HEK293T (cell line): ENCODE results near the gene ITGA11.

ENCODE experiments used
- CTCF ChIA-PET: fragments of 350-600 bp; formaldehyde crosslinking; extraction: SDS; loops from one replicate; lab custom pipeline; 2021; ENCODE audit warnings: antibody characterized with exemption, inconsistent platforms; lab: Yijun Ruan, JAX
- POLR2A ChIA-PET: fragments of 350-600 bp; formaldehyde crosslinking; extraction: SDS; loops from one replicate; lab custom pipeline; 2020; ENCODE audit warnings: antibody characterized with exemption, inconsistent platforms; lab: Yijun Ruan, JAX
- DNase-seq: peaks from one replicate; pipeline ENCODE4 v3.0.0; 2012; ENCODE audit warnings: mixed read lengths; ENCODE audit errors: extremely low spot score
- ARNT ChIP-seq: fragments of 450-650 bp; IDR thresholded peaks from 2 replicates; pipeline ENCODE4 v1.6.1; 2017; ENCODE audit warnings: mild to moderate bottlenecking
- BHLHE40 ChIP-seq: fragments of 450-650 bp; IDR thresholded peaks from 2 replicates; pipeline ENCODE4 v1.6.1; 2016; ENCODE audit warnings: mild to moderate bottlenecking, moderate library complexity, borderline replicate concordance
- CTBP1 ChIP-seq: fragments of 450-650 bp; IDR thresholded peaks from 2 replicates; pipeline ENCODE4 v1.6.1; 2016; ENCODE audit warnings: borderline replicate concordance
- ELF4 ChIP-seq: fragments of 450-650 bp; IDR thresholded peaks from 2 replicates; pipeline ENCODE4 v1.6.1; 2017; ENCODE audit warnings: antibody characterized with exemption
- FOXA1 ChIP-seq: fragments of 450-650 bp; IDR thresholded peaks from 2 replicates; pipeline ENCODE4 v1.6.1; 2016; ENCODE audit warnings: mild to moderate bottlenecking
- FOXK2 ChIP-seq: fragments of 450-650 bp; IDR thresholded peaks from 2 replicates; pipeline ENCODE4 v1.6.1; 2016; ENCODE audit warnings: mild to moderate bottlenecking
- FOXM1 ChIP-seq: fragments of 450-650 bp; IDR thresholded peaks from 2 replicates; pipeline ENCODE4 v1.6.1; 2017; ENCODE audit warnings: mild to moderate bottlenecking, borderline replicate concordance
- HDGF ChIP-seq: fragments of 450-650 bp; IDR thresholded peaks from 2 replicates; pipeline ENCODE4 v1.6.1; 2017; ENCODE audit warnings: antibody characterized with exemption, borderline replicate concordance
- L3MBTL2 ChIP-seq: fragments of 450-650 bp; conservative IDR thresholded peaks from 2 replicates; pipeline ENCODE4 v1.6.1; 2016; ENCODE audit warnings: mild to moderate bottlenecking
- LEF1 ChIP-seq: fragments of 450-650 bp; IDR thresholded peaks from 2 replicates; pipeline ENCODE4 v1.6.1; 2017; ENCODE audit warnings: mild to moderate bottlenecking, borderline replicate concordance
- NFRKB ChIP-seq: fragments of 450-650 bp; IDR thresholded peaks from 2 replicates; pipeline ENCODE4 v1.6.1; 2016; ENCODE audit warnings: mild to moderate bottlenecking, moderate library complexity
- PKNOX1 ChIP-seq: fragments of 450-650 bp; IDR thresholded peaks from 2 replicates; pipeline ENCODE4 v1.6.1; 2016
- SP1 ChIP-seq: fragments of 450-650 bp; IDR thresholded peaks from 2 replicates; pipeline ENCODE4 v1.6.1; 2017
- SUZ12 ChIP-seq: fragments of 450-650 bp; IDR thresholded peaks from 2 replicates; pipeline ENCODE4 v1.6.1; 2016; ENCODE audit warnings: mild to moderate bottlenecking
- TARDBP ChIP-seq: fragments of 450-650 bp; IDR thresholded peaks from 2 replicates; pipeline ENCODE4 v1.6.1; 2016
- ZNF384 ChIP-seq: fragments of 450-650 bp; IDR thresholded peaks from 2 replicates; pipeline ENCODE4 v1.6.1; 2016

The ITGA11 gene

GRCh38 chr15:68328443-68328842 lies 103.5 kb downstream of the ITGA11 start:
- DNase-seq: no peak
- CTCF ChIA-PET: interaction anchor here (0.6 to 1.3 kb wide), 4 partner anchors 22 to 199 kb away, joined by 3 to 5 read pairs (median 3); no protein-coding TSS in a partner anchor
- POLR2A ChIA-PET: no interaction called here
- TF ChIP-seq LEF1 (no peak), FOXA1 (no peak), L3MBTL2 (no peak), SUZ12 (no peak), ELF4 (no peak), NFRKB (no peak), FOXK2 (no peak), PKNOX1 (no peak), CTBP1 (no peak), SP1 (no peak), ZNF384 (no peak), BHLHE40 (no peak), TARDBP (no peak), FOXM1 (no peak), HDGF (no peak), ARNT (no peak)

DNA sequence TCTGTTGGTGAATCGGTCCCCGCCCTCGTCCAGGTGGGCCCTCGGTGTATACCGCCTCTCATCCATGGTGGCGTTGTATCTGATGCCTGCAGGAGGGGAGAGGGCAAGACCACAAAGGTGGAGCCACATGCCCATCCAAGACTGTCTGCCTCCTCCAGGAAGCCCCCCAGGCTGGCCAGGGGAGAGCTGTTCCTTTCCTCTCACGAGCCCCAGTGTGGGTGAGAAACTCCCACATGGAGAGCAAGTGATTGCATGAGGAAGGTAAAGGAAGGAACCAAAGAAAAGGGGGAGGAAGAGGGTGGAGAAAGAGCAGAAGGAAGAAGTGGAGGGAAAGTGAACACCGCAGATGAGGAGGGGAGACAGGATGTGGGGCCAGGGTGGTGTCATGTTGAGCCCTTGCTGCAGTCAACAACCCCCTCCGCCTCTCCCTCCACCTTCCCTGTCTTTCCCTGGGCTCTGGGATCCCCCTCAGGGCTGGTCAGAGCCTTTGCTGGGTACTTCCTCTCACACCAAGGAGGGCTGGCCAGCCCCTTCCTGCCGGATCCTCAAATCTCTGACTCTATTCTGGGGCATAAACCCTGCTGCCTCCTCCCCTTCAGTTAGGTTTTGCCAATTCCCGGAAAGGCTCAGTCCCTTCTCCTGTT lies 105.1 kb downstream of the ITGA11 start:
- CTCF ChIA-PET: no interaction called here
- TF ChIP-seq L3MBTL2: no peak
- TF ChIP-seq BHLHE40: no peak
- TF ChIP-seq ZNF384: no peak
- POLR2A ChIA-PET: no interaction called here
- DNase-seq: no peak

- ChIA-PET CTCF (no interaction called here), POLR2A (no interaction called here)
- no peak for DNase-seq
- no peak for TF ChIP-seq CTBP1
- no peak for TF ChIP-seq L3MBTL2
- TF ChIP-seq ELF4: no peak
- no peak for TF ChIP-seq TARDBP
- no peak for TF ChIP-seq SUZ12
- TF ChIP-seq FOXK2: no peak
- TF ChIP-seq HDGF: no peak
- TF ChIP-seq BHLHE40: no peak
- no peak for TF ChIP-seq FOXA1
Measured at GRCh38 chr15:68325726-68326125, 106.2 kb downstream of the ITGA11 start.

DNA sequence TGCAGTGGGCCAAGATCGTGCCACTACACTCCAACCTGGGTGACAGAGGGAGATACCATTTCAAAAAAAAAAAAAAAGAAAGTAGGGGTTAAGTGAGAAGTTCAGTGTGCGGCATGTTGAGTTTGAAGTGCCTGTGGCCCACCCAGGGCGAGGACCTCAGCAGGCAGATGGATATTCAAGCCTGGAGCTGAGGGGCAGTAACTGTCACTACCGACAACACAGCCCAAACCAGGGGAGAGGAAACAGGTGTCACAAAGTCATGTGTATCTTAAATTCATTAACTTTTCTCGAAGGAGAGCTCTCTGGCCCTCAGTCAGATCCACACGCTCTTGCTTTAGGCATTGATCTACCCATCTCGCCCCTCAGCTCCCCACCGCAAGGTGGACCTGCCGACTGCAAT lies 109.2 kb downstream of the ITGA11 start:
- CTCF ChIA-PET: no interaction called here
- POLR2A ChIA-PET: no interaction called here
- TF ChIP-seq ELF4 (no peak), FOXM1 (no peak), FOXK2 (no peak), L3MBTL2 (no peak)
- DNase-seq: no peak

DNA sequence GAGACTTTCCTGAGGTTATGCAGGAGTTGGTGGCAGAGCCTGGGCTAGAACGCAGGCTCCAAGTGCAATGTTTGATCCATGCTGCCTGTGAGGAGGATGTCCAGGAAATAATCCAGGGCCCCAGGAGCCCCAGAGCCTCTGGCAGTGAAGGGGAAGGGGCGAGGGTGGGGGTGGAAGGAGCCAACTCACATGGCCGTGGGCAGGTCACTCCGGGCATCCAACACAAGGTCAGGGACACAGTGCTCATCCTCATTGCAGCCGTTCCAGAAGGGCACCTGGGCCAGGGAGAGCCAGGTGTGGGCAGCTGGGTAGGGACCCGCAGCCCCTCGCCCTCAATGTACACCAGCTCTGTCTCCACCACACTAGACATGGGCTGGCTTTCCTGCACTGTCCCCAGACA lies 110.7 kb downstream of the ITGA11 start:
- no peak for DNase-seq
- ChIA-PET POLR2A (no interaction called here), CTCF (interaction anchor here (1.1 kb wide), 1 partner anchor 14 kb away, joined by 5 read pairs; no protein-coding TSS in a partner anchor)
- TF ChIP-seq ARNT: no peak
- no peak for TF ChIP-seq HDGF
- TF ChIP-seq FOXA1: no peak
- TF ChIP-seq NFRKB: no peak
- TF ChIP-seq PKNOX1: no peak
- no peak for TF ChIP-seq L3MBTL2
- TF ChIP-seq FOXM1: no peak
- no peak for TF ChIP-seq SUZ12
- no peak for TF ChIP-seq FOXK2
- no peak for TF ChIP-seq CTBP1
- no peak for TF ChIP-seq LEF1
- no peak for TF ChIP-seq ZNF384

GRCh38 chr15:68319997-68320396 lies 112.0 kb downstream of the ITGA11 start:
- TF ChIP-seq LEF1: no peak
- TF ChIP-seq L3MBTL2: no peak
- TF ChIP-seq ELF4: no peak
- TF ChIP-seq CTBP1: no peak
- no peak for TF ChIP-seq TARDBP
- TF ChIP-seq ARNT: no peak
- TF ChIP-seq FOXA1: no peak
- TF ChIP-seq FOXK2: no peak
- no peak for TF ChIP-seq FOXM1
- no peak for TF ChIP-seq PKNOX1
- TF ChIP-seq HDGF: no peak
- no peak for DNase-seq
- ChIA-PET POLR2A (no interaction called here), CTCF (interaction anchor here (0.7 to 1.6 kb wide), 2 partner anchors 67 to 178 kb away, joined by 3 to 4 read pairs; no protein-coding TSS in a partner anchor)
